Fibroblast of the aortic adventitia (primary cell): Measurements from ENCODE around the gene C2orf76. TPM values are rescaled to one million over a fixed set of nuclear protein-coding genes. Genes with fewer than 3 reads are reported as not detected.

Experiments used
- DNase-seq: peaks from one replicate; pipeline ENCODE4 v3.0.0-alpha.2; 2010; ENCODE audit warnings: low read depth
- H3K4me3 ChIP-seq: 2 replicates; pipeline ENCODE4 v1.5.1; 2011; ENCODE audit warnings: low read depth, mild to moderate bottlenecking, control low read depth, low read length, moderate library complexity
- CTCF ChIP-seq: IDR thresholded peaks from 2 replicates; pipeline ENCODE4 v1.5.1; 2011; ENCODE audit warnings: mild to moderate bottlenecking, low read length, control low read depth, inconsistent platforms; ENCODE audit not compliant: insufficient read depth
- total RNA-seq: library from RNA; depleted of rRNA; stranded (reverse); fragments of >200 nt; gene quantifications from 2 replicates; pipeline ENCODE4 v1.2.3, GENCODE V29; 2012; ENCODE audit warnings: low replicate concordance

Gene C2orf76
- total RNA-seq, 1 donor, result 21.4 TPM

GRCh38 chr2:119255760-119256581 is 110.7 kb downstream of the C2orf76 start:
- DNase-seq, result peak; percentile 95
- no peak for TF ChIP-seq CTCF
- no peak overlapping the region for H3K4me3 ChIP-seq

- no peak for TF ChIP-seq CTCF
- DNase-seq, result no peak
- H3K4me3 ChIP-seq, result no peak overlapping the region
Measured at GRCh38 chr2:119254601-119255080, 112.0 kb downstream of the C2orf76 start.

GRCh38 chr2:119253760-119254600 is 112.7 kb downstream of the C2orf76 start:
- H3K4me3 ChIP-seq, result no peak overlapping the region
- no peak for TF ChIP-seq CTCF
- no peak for DNase-seq

GRCh38 chr2:119253114-119253702 is 113.4 kb downstream of the C2orf76 start:
- TF ChIP-seq CTCF, result no peak
- no peak overlapping the region for H3K4me3 ChIP-seq
- DNase-seq, result peak; percentile 76

Other genes starting within 250 kb of the C2orf76 start
- not detected in 2 replicates for gene C1QL2, start 208.1 kb downstream of the C2orf76 start, total RNA-seq
- gene STEAP3, start 143.0 kb downstream of the C2orf76 start, total RNA-seq, result 7.0 and 50.9 TPM in 2 replicates
- gene DBI, start 143 bp upstream of the C2orf76 start, total RNA-seq, result 47.7 and 123 TPM in 2 replicates
- gene TMEM37, start 65.0 kb upstream of the C2orf76 start, total RNA-seq, result not detected in 2 replicates
- gene SCTR, start 157.6 kb upstream of the C2orf76 start, total RNA-seq, result not detected in 2 replicates
- not detected in 2 replicates for gene CFAP221, start 177.6 kb upstream of the C2orf76 start, total RNA-seq